Uterus (tissue), 2 donors: ENCODE measurements around the gene SLC2A9.

Experiments
- POLR2A ChIP-seq, 2 donors: fragments of 450-650 bp; IDR thresholded peaks; one replicate each; pipeline ENCODE4 v1.6.1; 2016; ENCODE audit warnings: antibody characterized with exemption in 2 of 2, mild to moderate bottlenecking in 1 of 2, moderate library complexity in 1 of 2
- TF ChIP-seq, protein P1 (sequence below), 4 experiments: fragments of 200-600 bp in 2 of 4; fragments of 450-650 bp in 2 of 4; sonication (generic) in 2 of 4; IDR thresholded peaks; one replicate each; pipeline ENCODE4 v1.5.1; 2016 to 2019; ENCODE audit warnings: antibody characterized with exemption in 4 of 4, mild to moderate bottlenecking in 2 of 4, moderate library complexity in 1 of 4

DNA sequence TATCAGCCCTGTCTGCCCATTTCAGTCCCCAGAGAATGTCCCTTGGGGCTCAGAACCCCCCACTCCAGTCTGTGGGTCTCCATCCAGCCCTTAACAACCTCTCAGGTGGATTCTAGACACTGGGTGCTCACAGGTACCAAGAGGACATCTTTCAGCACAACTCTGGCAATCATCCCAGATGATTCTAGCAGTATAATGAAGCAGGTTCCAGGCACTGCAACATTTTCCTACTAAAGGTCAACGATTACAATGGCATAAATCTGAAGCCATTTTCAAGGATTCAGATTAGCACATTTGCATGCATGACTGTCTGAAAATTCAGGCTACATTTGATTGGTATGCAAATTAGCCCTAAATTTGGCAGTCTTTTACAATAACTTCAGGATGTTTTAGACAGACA, 10.0 kb downstream of the SLC2A9 start:
- TF ChIP-seq, protein P1, sequence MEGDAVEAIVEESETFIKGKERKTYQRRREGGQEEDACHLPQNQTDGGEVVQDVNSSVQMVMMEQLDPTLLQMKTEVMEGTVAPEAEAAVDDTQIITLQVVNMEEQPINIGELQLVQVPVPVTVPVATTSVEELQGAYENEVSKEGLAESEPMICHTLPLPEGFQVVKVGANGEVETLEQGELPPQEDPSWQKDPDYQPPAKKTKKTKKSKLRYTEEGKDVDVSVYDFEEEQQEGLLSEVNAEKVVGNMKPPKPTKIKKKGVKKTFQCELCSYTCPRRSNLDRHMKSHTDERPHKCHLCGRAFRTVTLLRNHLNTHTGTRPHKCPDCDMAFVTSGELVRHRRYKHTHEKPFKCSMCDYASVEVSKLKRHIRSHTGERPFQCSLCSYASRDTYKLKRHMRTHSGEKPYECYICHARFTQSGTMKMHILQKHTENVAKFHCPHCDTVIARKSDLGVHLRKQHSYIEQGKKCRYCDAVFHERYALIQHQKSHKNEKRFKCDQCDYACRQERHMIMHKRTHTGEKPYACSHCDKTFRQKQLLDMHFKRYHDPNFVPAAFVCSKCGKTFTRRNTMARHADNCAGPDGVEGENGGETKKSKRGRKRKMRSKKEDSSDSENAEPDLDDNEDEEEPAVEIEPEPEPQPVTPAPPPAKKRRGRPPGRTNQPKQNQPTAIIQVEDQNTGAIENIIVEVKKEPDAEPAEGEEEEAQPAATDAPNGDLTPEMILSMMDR (IDR thresholded peaks at IDR 0.05) = no peak
- TF ChIP-seq POLR2A (IDR thresholded peaks at IDR 0.05) = no peak
